ENCODE data around the gene LRRC25. TPM values are rescaled to one million over a fixed set of nuclear protein-coding genes. Genes with fewer than 3 reads are reported as not detected.
A peak's percentile ranks its signal among the peaks of the same experiment; 100 is the strongest.
"Not testable (repeated sequence)": the region's sequence is repeated elsewhere in the genome, so short reads cannot be mapped to it uniquely, and the experiment has no call there.

LRRC25 gene
- total RNA-seq, 1 experiment from 2014 or later: not detected

- peak; percentile 37 for DNase-seq (ENCODE audit: low read depth)
These were observed 47.8 kb downstream of the LRRC25 start for GRCh38 chr19:18349524-18350128.

GRCh38 chr19:18348818-18349339 lies 48.5 kb downstream of the LRRC25 start:
- not testable (repeated sequence) for DNase-seq (ENCODE audit: low read depth)

- no peak for DNase-seq (ENCODE audit: low read depth)
These were observed 49.3 kb downstream of the LRRC25 start for GRCh38 chr19:18348171-18348570.

- no peak for DNase-seq (ENCODE audit: low read depth)
These were observed 51.3 kb downstream of the LRRC25 start for GRCh38 chr19:18346091-18346490.

- DNase-seq (ENCODE audit: low read depth): no peak
These were observed 52.1 kb downstream of the LRRC25 start for GRCh38 chr19:18345296-18345695.

- no peak for DNase-seq (ENCODE audit: low read depth)
These were observed 52.9 kb downstream of the LRRC25 start for GRCh38 chr19:18344582-18344950.

GRCh38 chr19:18342090-18342632 lies 55.3 kb downstream of the LRRC25 start:
- no peak for DNase-seq (ENCODE audit: low read depth)

Small RNAs within 50 kb of the gene (small RNA-seq; reads per million reads assigned to genes)
- gene MIR3189: 0.07 reads per million

Other genes with a start within 250 kb of the LRRC25 start
- gene PIK3R2, start 244.5 kb downstream of the LRRC25 start, total RNA-seq (2014; rRNA removed; shearing (Covaris generic)): 17.5 and 21.1 TPM in 2 replicates
- 1.5 and 2.3 TPM in 2 replicates for gene IFI30, start 223.8 kb downstream of the LRRC25 start, total RNA-seq (2014; rRNA removed; shearing (Covaris generic))
- gene MPV17L2, start 204.4 kb downstream of the LRRC25 start, total RNA-seq (2014; rRNA removed; shearing (Covaris generic)): 17.0 and 23.4 TPM in 2 replicates
- 1.3 and 2.4 TPM in 2 replicates for gene RAB3A, start 193.6 kb downstream of the LRRC25 start, total RNA-seq (2014; rRNA removed; shearing (Covaris generic))
- gene PDE4C, start 171.2 kb downstream of the LRRC25 start, total RNA-seq (2014; rRNA removed; shearing (Covaris generic)): 0.13 TPM in 1 of 2 replicates, not detected in the other
- not detected in 2 replicates for gene IQCN, start 123.2 kb downstream of the LRRC25 start, total RNA-seq (2014; rRNA removed; shearing (Covaris generic))
- 55.4 and 64.5 TPM in 2 replicates for gene JUND, start 116.0 kb downstream of the LRRC25 start, total RNA-seq (2014; rRNA removed; shearing (Covaris generic))
- gene LSM4, start 74.5 kb downstream of the LRRC25 start, total RNA-seq (2014; rRNA removed; shearing (Covaris generic)): 456 and 535 TPM in 2 replicates
- gene PGPEP1, start 57.0 kb downstream of the LRRC25 start, total RNA-seq (2014; rRNA removed; shearing (Covaris generic)): 9.1 and 20.9 TPM in 2 replicates
- gene GDF15, start 11.5 kb downstream of the LRRC25 start, total RNA-seq (2014; rRNA removed; shearing (Covaris generic)): 97.3 and 120 TPM in 2 replicates
- gene SSBP4, start 21.8 kb upstream of the LRRC25 start, total RNA-seq (2014; rRNA removed; shearing (Covaris generic)): 108 and 118 TPM in 2 replicates
- 1.3 and 2.1 TPM in 2 replicates for gene ISYNA1, start 40.5 kb upstream of the LRRC25 start, total RNA-seq (2014; rRNA removed; shearing (Covaris generic))
- 13.1 and 14.6 TPM in 2 replicates for gene ELL, start 124.4 kb upstream of the LRRC25 start, total RNA-seq (2014; rRNA removed; shearing (Covaris generic))
- 124 and 135 TPM in 2 replicates for gene FKBP8, start 146.0 kb upstream of the LRRC25 start, total RNA-seq (2014; rRNA removed; shearing (Covaris generic))
- 163 and 195 TPM in 2 replicates for gene KXD1, start 160.2 kb upstream of the LRRC25 start, total RNA-seq (2014; rRNA removed; shearing (Covaris generic))
- 1,475 and 1,684 TPM in 2 replicates for gene UBA52, start 174.2 kb upstream of the LRRC25 start, total RNA-seq (2014; rRNA removed; shearing (Covaris generic))
- 70.9 and 99.1 TPM in 2 replicates for gene REX1BD, start 191.2 kb upstream of the LRRC25 start, total RNA-seq (2014; rRNA removed; shearing (Covaris generic))
- gene CRLF1, start 209.2 kb upstream of the LRRC25 start, total RNA-seq (2014; rRNA removed; shearing (Covaris generic)): 1.1 and 1.3 TPM in 2 replicates
- 0.61 and 1.1 TPM in 2 replicates for gene TMEM59L, start 215.2 kb upstream of the LRRC25 start, total RNA-seq (2014; rRNA removed; shearing (Covaris generic))
- gene KLHL26, start 239.4 kb upstream of the LRRC25 start, total RNA-seq (2014; rRNA removed; shearing (Covaris generic)): 2.8 and 5.7 TPM in 2 replicates

Measured in HT1080 (cell line).